ENCODE data around the gene ZNF444. TPM values are rescaled to one million over a fixed set of nuclear protein-coding genes. Genes with fewer than 3 reads are reported as not detected.
"Not testable (repeated sequence)": the region's sequence is repeated elsewhere in the genome, so short reads cannot be mapped to it uniquely, and the experiment has no call there.

The ZNF444 gene
- total RNA-seq, 1 experiment from 2014 or later, result 23.8 TPM

GRCh38 chr19:56105090-56105701 lies 35.9 kb upstream of the ZNF444 start:
- Histone ChIP-seq H3K27me3 (no peaks in the 10 kb centered on the region), H3K36me3 (peaks cover 31% of the 10 kb centered on the region), H3K9me3 (no peaks in the 10 kb centered on the region), H3K4me3 (no peak overlapping the region)
- DNase-seq, result peak; percentile 25

DNA sequence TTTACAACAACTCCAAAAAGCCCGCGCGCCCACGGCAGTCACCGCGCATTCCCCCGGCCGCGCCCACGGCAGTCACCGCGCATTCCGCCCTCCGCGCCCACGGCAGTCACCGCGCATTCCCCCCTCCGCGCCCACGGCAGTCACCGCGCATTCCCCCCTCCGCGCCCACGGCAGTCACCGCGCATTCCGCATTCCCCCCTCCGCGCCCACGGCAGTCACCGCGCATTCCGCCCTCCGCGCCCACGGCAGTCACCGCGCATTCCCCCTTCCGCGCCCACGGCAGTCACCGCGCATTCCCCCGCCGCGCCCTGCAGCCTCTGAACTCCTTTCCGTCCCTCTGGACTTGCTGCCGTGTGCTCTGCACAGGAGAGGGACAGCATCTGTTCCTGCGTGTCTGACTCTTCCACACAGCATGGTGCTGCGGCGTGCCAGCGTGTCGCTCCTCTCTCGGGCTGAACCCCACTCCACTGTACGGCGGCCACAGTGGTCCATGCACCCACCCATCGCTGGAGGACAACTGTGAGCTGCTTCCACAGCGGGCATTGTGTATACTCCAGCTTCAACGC lies 35.2 kb upstream of the ZNF444 start:
- H3K9me3 ChIP-seq, DNase-seq, H3K27me3 ChIP-seq, H3K4me3 ChIP-seq: not testable (repeated sequence)
- peaks cover 33% of the 10 kb centered on the region for H3K36me3 ChIP-seq

DNA sequence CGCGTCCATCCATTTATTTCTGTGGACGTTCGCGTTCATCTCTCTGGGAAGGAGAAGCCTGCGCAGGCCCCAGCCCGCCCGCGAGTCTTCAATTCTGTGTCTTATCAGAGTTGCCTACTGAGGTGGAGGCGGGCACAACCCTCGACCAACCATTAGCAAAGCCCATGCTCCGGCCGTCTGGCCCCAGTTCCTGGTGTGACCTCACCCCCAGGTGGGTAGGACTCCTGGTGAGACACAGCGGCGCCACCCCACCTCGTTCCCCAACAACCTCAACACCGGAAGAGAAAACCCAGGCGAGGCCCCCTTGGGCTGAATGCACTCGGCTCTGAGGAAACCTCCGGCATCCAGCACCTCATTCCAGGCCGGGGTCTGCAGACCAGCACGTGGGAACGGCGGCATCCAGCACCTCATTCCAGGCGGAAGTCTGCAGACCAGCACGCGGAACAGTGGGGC lies 34.7 kb upstream of the ZNF444 start:
- Histone ChIP-seq H3K27me3 (no peaks in the 10 kb centered on the region), H3K9me3 (no peaks in the 10 kb centered on the region), H3K36me3 (peaks cover 29% of the 10 kb centered on the region), H3K4me3 (no peak overlapping the region)
- DNase-seq, result no peak

GRCh38 chr19:56106993-56107392 lies 34.1 kb upstream of the ZNF444 start:
- no peaks in the 10 kb centered on the region for H3K27me3 ChIP-seq
- DNase-seq, result no peak
- no peak overlapping the region for H3K4me3 ChIP-seq
- no peaks in the 10 kb centered on the region for H3K9me3 ChIP-seq
- peaks cover 23% of the 10 kb centered on the region for H3K36me3 ChIP-seq

GRCh38 chr19:56107626-56108351 lies 33.3 kb upstream of the ZNF444 start:
- H3K27me3 ChIP-seq, result no peaks in the 10 kb centered on the region
- H3K4me3 ChIP-seq, result no peak overlapping the region
- H3K9me3 ChIP-seq, result no peaks in the 10 kb centered on the region

DNA sequence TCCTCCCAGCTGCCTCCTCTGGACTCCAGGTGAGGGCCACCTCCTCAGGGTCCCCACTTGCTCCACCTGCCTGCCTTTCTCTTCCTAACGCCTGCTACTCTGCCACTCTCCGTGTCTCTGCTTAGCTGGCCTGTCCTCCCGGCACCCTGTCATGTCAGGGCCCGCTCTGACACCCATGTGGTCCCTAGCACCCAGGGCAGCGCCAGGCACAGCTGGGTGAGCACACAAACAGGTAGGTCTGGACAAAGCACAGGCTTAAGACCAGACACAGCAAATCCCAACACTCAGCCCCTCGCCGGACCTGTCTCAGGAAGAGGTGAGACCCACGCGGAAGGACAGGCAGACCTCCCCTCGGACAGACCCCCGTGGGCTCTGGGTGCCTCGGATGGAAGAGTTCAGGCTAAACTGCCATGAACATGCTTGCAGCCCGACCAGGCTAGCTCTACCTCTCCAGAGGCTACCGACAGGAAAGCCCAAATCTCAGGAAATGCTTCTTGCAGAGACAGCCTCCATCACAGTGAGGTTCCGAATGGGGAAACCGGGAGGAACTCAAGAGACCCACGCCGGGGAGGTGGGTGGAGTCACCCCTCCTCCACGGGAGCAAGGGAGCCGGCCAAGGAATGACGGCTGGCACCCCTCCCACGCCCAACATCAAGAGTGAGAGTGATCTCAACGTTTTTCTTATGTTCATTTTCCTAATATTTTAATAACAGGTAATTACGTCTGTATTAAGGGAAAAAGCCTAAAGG lies 32.5 kb upstream of the ZNF444 start:
- DNase-seq, result no peak
- H3K9me3 ChIP-seq, result no peaks in the 10 kb centered on the region
- H3K27me3 ChIP-seq, result no peaks in the 10 kb centered on the region
- H3K4me3 ChIP-seq, result no peak overlapping the region
- H3K36me3 ChIP-seq, result peaks cover 19% of the 10 kb centered on the region

More at GRCh38 chr19:56107626-56108351, 33.3 kb upstream of the ZNF444 start:
- peaks cover 16% of the 10 kb centered on the region for H3K36me3 ChIP-seq
- no peak for DNase-seq

GRCh38 chr19:56109226-56109625 lies 31.9 kb upstream of the ZNF444 start:
- H3K27me3 ChIP-seq, result no peaks in the 10 kb centered on the region
- peaks cover 19% of the 10 kb centered on the region for H3K36me3 ChIP-seq
- H3K4me3 ChIP-seq, result no peak overlapping the region
- no peak for DNase-seq
- H3K9me3 ChIP-seq, result no peaks in the 10 kb centered on the region

GRCh38 chr19:56110515-56111448 lies 30.3 kb upstream of the ZNF444 start:
- DNase-seq, result peak; percentile 19
- H3K27me3 ChIP-seq, result no peaks in the 10 kb centered on the region
- peaks cover 22% of the 10 kb centered on the region for H3K36me3 ChIP-seq
- H3K4me3 ChIP-seq, result no peak overlapping the region
- no peaks in the 10 kb centered on the region for H3K9me3 ChIP-seq

DNA sequence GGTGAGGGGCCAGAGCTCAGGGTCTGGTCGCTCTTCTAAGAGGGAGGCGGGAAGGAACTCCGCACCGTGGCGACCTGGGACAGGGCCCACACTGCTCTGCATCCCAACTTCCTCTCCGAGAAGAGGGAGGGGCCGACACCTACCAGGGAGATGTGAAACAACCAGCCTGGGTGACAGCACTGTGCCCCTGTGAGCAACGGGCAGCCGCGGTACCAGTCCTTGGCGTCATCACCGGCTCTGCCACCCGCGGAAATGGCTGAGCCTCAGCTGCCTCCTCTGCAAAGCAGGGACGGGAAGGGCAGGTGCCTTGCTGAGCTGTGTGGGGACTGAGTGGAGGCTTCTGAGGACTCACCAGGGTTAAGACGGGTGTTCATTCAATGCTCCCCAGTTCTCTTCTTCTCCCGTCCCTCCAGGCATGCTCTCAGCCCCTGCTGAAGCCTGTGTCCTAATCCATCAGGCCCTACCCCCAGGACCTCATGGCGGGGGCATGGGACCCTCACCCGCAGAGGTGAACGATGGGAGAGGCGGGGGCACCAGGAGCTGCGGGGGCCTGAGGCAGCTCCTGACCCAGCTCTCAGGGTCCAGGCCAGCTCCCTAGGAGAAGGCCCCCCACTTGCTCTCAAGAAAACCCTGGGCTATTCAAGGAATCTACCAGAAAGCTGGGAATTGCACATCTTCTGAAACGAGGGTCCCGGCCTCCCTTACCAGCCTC lies 29.3 kb upstream of the ZNF444 start:
- no peak overlapping the region for H3K4me3 ChIP-seq
- peaks cover 27% of the 10 kb centered on the region for H3K36me3 ChIP-seq
- no peak for DNase-seq
- H3K27me3 ChIP-seq, result no peaks in the 10 kb centered on the region
- H3K9me3 ChIP-seq, result no peaks in the 10 kb centered on the region

DNA sequence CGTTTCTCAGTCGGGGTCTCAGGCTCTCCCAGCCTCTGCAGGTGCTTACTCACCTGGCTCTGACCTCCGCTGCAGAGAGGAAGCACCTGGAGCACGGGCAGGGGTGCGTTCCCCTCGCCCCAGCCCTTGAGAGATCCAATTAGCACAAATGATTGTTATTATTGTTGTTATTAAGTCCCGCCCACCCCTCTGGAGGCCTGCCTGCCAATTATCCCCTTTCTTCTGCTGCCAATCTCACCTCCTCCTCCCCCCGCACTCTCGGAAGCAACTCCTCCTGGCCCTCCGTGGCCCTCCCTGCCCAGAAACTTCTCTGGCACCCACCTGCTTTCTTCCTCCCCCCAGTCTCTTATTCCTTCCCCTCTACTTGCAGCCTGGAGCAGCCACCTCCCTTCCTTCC lies 28.8 kb upstream of the ZNF444 start:
- H3K9me3 ChIP-seq, result no peaks in the 10 kb centered on the region
- H3K36me3 ChIP-seq, result peaks cover 24% of the 10 kb centered on the region
- no peaks in the 10 kb centered on the region for H3K27me3 ChIP-seq
- H3K4me3 ChIP-seq, result no peak overlapping the region
- no peak for DNase-seq

GRCh38 chr19:56113074-56113632 lies 27.9 kb upstream of the ZNF444 start:
- H3K36me3 ChIP-seq, result peaks cover 31% of the 10 kb centered on the region
- DNase-seq, result no peak
- H3K27me3 ChIP-seq, result no peaks in the 10 kb centered on the region
- H3K9me3 ChIP-seq, result no peaks in the 10 kb centered on the region
- no peak overlapping the region for H3K4me3 ChIP-seq

DNA sequence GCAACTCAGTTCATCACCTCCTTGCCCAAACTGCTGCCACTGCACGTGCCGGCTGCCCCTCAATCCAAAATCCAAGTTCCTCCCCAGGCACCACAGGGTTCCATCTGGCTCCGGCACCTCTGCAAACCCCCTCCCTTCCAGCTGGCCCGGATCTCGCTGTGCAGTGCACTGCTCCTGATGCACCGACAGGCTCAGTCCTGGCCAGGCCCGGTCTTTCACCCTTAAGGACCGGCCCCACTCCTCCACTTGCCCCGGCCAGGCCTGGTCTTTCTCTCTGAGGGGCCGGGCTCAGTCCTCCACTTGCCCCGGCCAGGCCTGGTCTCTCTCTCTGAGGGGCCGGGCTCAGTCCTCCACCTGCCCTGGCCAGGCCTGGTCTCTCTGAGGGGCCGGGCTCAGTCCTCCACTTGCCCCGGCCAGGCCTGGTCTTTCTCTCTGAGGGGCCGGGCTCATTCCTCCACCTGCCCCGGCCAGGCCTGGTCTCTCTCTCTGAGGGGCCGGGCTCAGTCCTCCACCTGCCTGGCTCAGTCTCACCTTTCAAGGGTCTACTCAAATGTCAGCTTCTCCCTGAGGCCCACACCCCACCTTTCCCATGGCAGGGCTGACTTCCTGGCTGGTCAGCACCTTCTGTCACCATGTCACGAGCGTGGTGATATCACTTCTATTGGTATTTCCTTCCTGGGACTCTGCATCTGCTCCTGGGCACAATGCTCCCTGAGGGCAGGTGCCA lies 26.9 kb upstream of the ZNF444 start:
- Histone ChIP-seq H3K36me3 (peaks cover 38% of the 10 kb centered on the region), H3K27me3 (no peaks in the 10 kb centered on the region), H3K9me3 (no peaks in the 10 kb centered on the region), H3K4me3 (no peak overlapping the region)
- DNase-seq, result no peak

- no peak for DNase-seq
- Histone ChIP-seq H3K9me3 (no peaks in the 10 kb centered on the region), H3K36me3 (peaks cover 44% of the 10 kb centered on the region), H3K4me3 (no peak overlapping the region), H3K27me3 (no peaks in the 10 kb centered on the region)
Observed at GRCh38 chr19:56114778-56115110, 26.3 kb upstream of the ZNF444 start.

DNA sequence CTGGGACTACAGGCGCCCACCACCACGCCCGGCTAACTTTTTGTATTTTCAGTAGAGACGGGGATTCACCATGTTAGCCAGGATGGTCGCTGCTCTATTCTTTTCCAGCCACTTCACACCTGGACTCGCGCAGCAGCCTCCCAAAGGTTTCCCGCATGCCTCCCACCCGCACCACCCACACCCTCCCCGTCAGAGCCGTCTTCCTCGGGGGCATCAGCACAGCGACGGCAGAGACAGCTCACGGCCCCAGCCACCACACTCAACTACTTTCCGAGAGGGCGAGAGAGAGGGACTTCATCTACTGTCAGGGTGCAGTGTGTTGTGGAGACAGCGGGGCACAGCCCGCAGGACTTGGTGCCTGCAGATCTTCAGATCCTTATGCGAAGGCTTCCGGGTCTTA lies 25.6 kb upstream of the ZNF444 start:
- Histone ChIP-seq H3K36me3 (peaks cover 50% of the 10 kb centered on the region), H3K9me3 (no peaks in the 10 kb centered on the region), H3K27me3 (no peaks in the 10 kb centered on the region), H3K4me3 (no peak overlapping the region)
- DNase-seq, result no peak

GRCh38 chr19:56116606-56117005 lies 24.5 kb upstream of the ZNF444 start:
- Histone ChIP-seq H3K9me3 (no peaks in the 10 kb centered on the region), H3K27me3 (no peaks in the 10 kb centered on the region), H3K4me3 (no peak overlapping the region), H3K36me3 (peaks cover 48% of the 10 kb centered on the region)
- DNase-seq, result no peak
